Lower leg skin (tissue), 3 donors: ENCODE measurements around the gene LILRA6.
"Not testable (repeated sequence)": the region's sequence is repeated elsewhere in the genome, so short reads cannot be mapped to it uniquely, and the experiment has no call there.

Source experiments
- CTCF ChIP-seq, 3 donors: fragments of 450-650 bp; IDR thresholded peaks; one replicate each; pipeline ENCODE4 v1.5.1; 2016; ENCODE audit warnings: antibody characterized with exemption in 3 of 3, mild to moderate bottlenecking in 3 of 3, moderate library complexity in 2 of 3
- POLR2A ChIP-seq, 2 donors: fragments of 450-650 bp; IDR thresholded peaks; one replicate each; pipeline ENCODE4 v1.6.1; 2016 to 2017; ENCODE audit warnings: antibody characterized with exemption in 2 of 2, mild to moderate bottlenecking in 1 of 2, moderate library complexity in 1 of 2

GRCh38 chr19:54278571-54279195 is 36.1 kb upstream of the LILRA6 start:
- not testable (repeated sequence) for TF ChIP-seq CTCF, POLR2A (IDR thresholded peaks at IDR 0.05)
